Urothelium cell line (cell line): ENCODE data around the gene ZNF132.
"Not testable (repeated sequence)": the region's sequence is repeated elsewhere in the genome, so short reads cannot be mapped to it uniquely, and the experiment has no call there.

Source experiments
- DNase-seq: peaks from one replicate; pipeline ENCODE4 v3.0.0; 2011; ENCODE audit warnings: low spot score, mixed read lengths
- FAIRE-seq: peaks from 2 replicates; lab custom pipeline; 2011; peaks lifted over from hg19 to GRCh38; lab: Jason Lieb, UNC

The ZNF132 gene

GRCh38 chr19:58439576-58440554 lies at the start of gene ZNF132:
TSS of gene ZNF132 (minus strand) at chr19:58440153. CDS start at chr19:58439821, 332 bp downstream.
- DNase-seq, result peak; percentile 8
- FAIRE-seq, result no peak

GRCh38 chr19:58484349-58484748 lies 44.4 kb upstream of the ZNF132 start:
- not testable (repeated sequence) for FAIRE-seq, DNase-seq

GRCh38 chr19:58483776-58484175 lies 43.8 kb upstream of the ZNF132 start:
- DNase-seq (no peak), FAIRE-seq (no peak)

GRCh38 chr19:58482372-58482771 lies 42.4 kb upstream of the ZNF132 start:
- DNase-seq (no peak), FAIRE-seq (no peak)

- no peak for FAIRE-seq
- no peak for DNase-seq
Measured at GRCh38 chr19:58480831-58481230, 40.9 kb upstream of the ZNF132 start.

GRCh38 chr19:58480481-58480830 lies 40.5 kb upstream of the ZNF132 start:
- no peak for FAIRE-seq

GRCh38 chr19:58479736-58480480 lies 40.0 kb upstream of the ZNF132 start:
- FAIRE-seq, result no peak
- DNase-seq, result no peak

More at GRCh38 chr19:58480481-58480830, 40.5 kb upstream of the ZNF132 start:
- DNase-seq, result no peak

- FAIRE-seq (no peak), DNase-seq (no peak)
Measured at GRCh38 chr19:58479303-58479702, 39.4 kb upstream of the ZNF132 start.

- DNase-seq (no peak), FAIRE-seq (no peak)
Measured at GRCh38 chr19:58477871-58478270, 37.9 kb upstream of the ZNF132 start.

GRCh38 chr19:58477130-58477529 lies 37.2 kb upstream of the ZNF132 start:
- DNase-seq, result no peak
- no peak for FAIRE-seq

- DNase-seq (no peak), FAIRE-seq (no peak)
Measured at GRCh38 chr19:58476498-58477015, 36.6 kb upstream of the ZNF132 start.

GRCh38 chr19:58475714-58476497 lies 36.0 kb upstream of the ZNF132 start, which contains the start of gene ZNF446:
TSS of gene ZNF446 (plus strand) at chr19:58476352. CDS start at chr19:58477219, 867 bp downstream.
- FAIRE-seq (peak; percentile 37), DNase-seq (peak; percentile 91)

GRCh38 chr19:58474997-58475713 lies 35.2 kb upstream of the ZNF132 start:
- FAIRE-seq (no peak), DNase-seq (no peak)

- no peak for DNase-seq
- FAIRE-seq, result no peak
Measured at GRCh38 chr19:58474291-58474996, 34.5 kb upstream of the ZNF132 start.

- DNase-seq, result no peak
- no peak for FAIRE-seq
Measured at GRCh38 chr19:58473775-58474174, 33.8 kb upstream of the ZNF132 start.

GRCh38 chr19:58471736-58472135 lies 31.8 kb upstream of the ZNF132 start:
- DNase-seq, result no peak
- no peak for FAIRE-seq

GRCh38 chr19:58470837-58471543 lies 31.0 kb upstream of the ZNF132 start:
- DNase-seq, result not testable (repeated sequence)
- peak; percentile 74 for FAIRE-seq

- FAIRE-seq, result no peak
- DNase-seq, result no peak
Measured at GRCh38 chr19:58469241-58470013, 29.5 kb upstream of the ZNF132 start.
